H1 (cell line): ENCODE data around the gene ZNF804B. TPM values are rescaled to one million over a fixed set of nuclear protein-coding genes. Genes with fewer than 3 reads are reported as not detected.

Source experiments
- CTCF ChIA-PET: fragments of 300-600 bp; sonication (Branson Sonifier 250); formaldehyde crosslinking; loops from one replicate; lab custom pipeline; 2021; ENCODE audit not compliant: partially characterized antibody; lab: Charles Lee
- POLR2A ChIA-PET: fragments of 300-600 bp; sonication (Branson Sonifier 250); formaldehyde crosslinking; loops from one replicate; lab custom pipeline; 2021; ENCODE audit warnings: inconsistent platforms; ENCODE audit not compliant: partially characterized antibody; lab: Charles Lee
- DNase-seq, 2 experiments: peaks; one replicate each; pipeline versions ENCODE4 v3.0.0 to v3.0.0-alpha.2; 2010 to 2022; ENCODE audit warnings: low spot score in 2 of 2, low read depth in 1 of 2, mixed read lengths in 1 of 2
- FAIRE-seq: peaks from 2 replicates; lab custom pipeline; 2011; peaks lifted over from hg19 to GRCh38; lab: Jason Lieb, UNC
- H2AFZ ChIP-seq: 2 replicates; pipeline ENCODE4 v1.8.1; 2012; ENCODE audit warnings: low read length, inconsistent platforms
- H2AK5ac ChIP-seq: 2 replicates; pipeline ENCODE4 v1.6.1; 2013; ENCODE audit warnings: low read depth, low read length
- H2BK120ac ChIP-seq: replicated peaks from 2 replicates; pipeline ENCODE3; 2013; ENCODE audit warnings: low read depth, low read length, inconsistent platforms
- H2BK12ac ChIP-seq: 2 replicates; pipeline ENCODE4 v1.6.1; 2013; ENCODE audit warnings: low read depth, low read length
- H2BK15ac ChIP-seq: 2 replicates; pipeline ENCODE4 v1.6.1; 2013; ENCODE audit warnings: low read length
- H2BK20ac ChIP-seq: 2 replicates; pipeline ENCODE4 v1.6.1; 2013; ENCODE audit warnings: low read length
- H2BK5ac ChIP-seq: 2 replicates; pipeline ENCODE4 v1.6.1; 2013; ENCODE audit warnings: low read depth, low read length
- H3K14ac ChIP-seq: 2 replicates; pipeline ENCODE4 v1.6.1; 2013; ENCODE audit warnings: inconsistent platforms; ENCODE audit not compliant: insufficient read length
- H3K18ac ChIP-seq: 2 replicates; pipeline ENCODE4 v1.6.1; 2013; ENCODE audit warnings: low read length; ENCODE audit errors: extremely low read depth
- H3K23ac ChIP-seq: 2 replicates; pipeline ENCODE4 v1.6.1; 2013; ENCODE audit warnings: inconsistent platforms; ENCODE audit not compliant: insufficient read length
- H3K23me2 ChIP-seq: 2 replicates; pipeline ENCODE4 v1.6.1; 2013; ENCODE audit warnings: low read depth, low read length
- H3K27ac ChIP-seq: 2 replicates; pipeline ENCODE4 v1.6.1; 2011; ENCODE audit warnings: low read depth, low read length, inconsistent platforms
- H3K27me3 ChIP-seq, 4 experiments: replicated peaks in 1 of 4; 1 replicate in 1 of 4; 2 replicates in 3 of 4; pipeline versions ENCODE4 v1.6.1 to v1.8.1; 2011 to 2013; ENCODE audit warnings: low read length in 3 of 4, mild to moderate bottlenecking in 3 of 4, inconsistent platforms in 2 of 4, mixed read lengths in 2 of 4, moderate library complexity in 1 of 4; ENCODE audit not compliant: control insufficient read depth in 3 of 4, insufficient read depth in 3 of 4; ENCODE audit errors: extremely low read depth in 1 of 4
- H3K36me3 ChIP-seq, 4 experiments: 2 replicates each; pipeline versions ENCODE4 v1.6.1 to v1.8.1; 2011 to 2013; ENCODE audit warnings: mild to moderate bottlenecking in 4 of 4, low read length in 3 of 4, moderate library complexity in 2 of 4, control low read depth in 1 of 4, inconsistent platforms in 1 of 4; ENCODE audit not compliant: insufficient read depth in 4 of 4, control insufficient read depth in 2 of 4
- H3K4ac ChIP-seq: replicated peaks from 2 replicates; pipeline ENCODE3; 2013; ENCODE audit warnings: low read length, low read depth, mixed read lengths, inconsistent platforms; ENCODE audit not compliant: insufficient read length
- H3K4me1 ChIP-seq, 4 experiments: replicated peaks in 1 of 4; 1 replicate in 1 of 4; 2 replicates in 3 of 4; pipeline versions ENCODE4 v1.6.1 to v1.8.1; 2011 to 2013; ENCODE audit warnings: low read length in 3 of 4, inconsistent platforms in 2 of 4, mixed read lengths in 1 of 4; ENCODE audit not compliant: insufficient read depth in 4 of 4, control insufficient read depth in 3 of 4
- H3K4me2 ChIP-seq, 2 experiments: 2 replicates each; pipeline versions ENCODE4 v1.6.1 to v1.8.1; 2011 to 2013; ENCODE audit warnings: low read depth in 2 of 2, low read length in 2 of 2, control low read depth in 1 of 2, inconsistent platforms in 1 of 2, mild to moderate bottlenecking in 1 of 2; ENCODE audit not compliant: insufficient read depth in 1 of 2
- H3K4me3 ChIP-seq, 4 experiments: fragments of 200-600, 300-600 bp in 1 of 4; sonication (generic), shearing (Covaris generic), sonication (Bioruptor Twin) in 1 of 4; 2 replicates each; pipeline versions ENCODE4 v1.5.1 to v1.8.1; 2011 to 2016; ENCODE audit warnings: low read length in 4 of 4, low read depth in 3 of 4, control low read depth in 2 of 4, inconsistent platforms in 2 of 4, mild to moderate bottlenecking in 2 of 4, mixed read lengths in 1 of 4, moderate library complexity in 1 of 4; ENCODE audit not compliant: insufficient read depth in 2 of 4; ENCODE audit errors: extremely low read depth in 1 of 4
- H3K56ac ChIP-seq: replicated peaks from 2 replicates; pipeline ENCODE3; 2013; ENCODE audit warnings: low read depth, mild to moderate bottlenecking, mixed read lengths, low read length, inconsistent platforms; ENCODE audit not compliant: insufficient read length
- H3K79me1 ChIP-seq: 2 replicates; pipeline ENCODE4 v1.6.1; 2013; ENCODE audit warnings: low read depth, low read length, control low read depth
- H3K79me2 ChIP-seq, 2 experiments: 2 replicates each; pipeline versions ENCODE4 v1.6.1 to v1.8.1; 2012 to 2013; ENCODE audit warnings: low read length in 2 of 2, mild to moderate bottlenecking in 2 of 2, inconsistent platforms in 1 of 2; ENCODE audit not compliant: insufficient read depth in 2 of 2, control insufficient read depth in 1 of 2
- H3K9ac ChIP-seq, 4 experiments: replicated peaks in 1 of 4; 1 replicate in 1 of 4; 2 replicates in 3 of 4; pipeline versions ENCODE4 v1.6.1 to v1.8.1; 2011 to 2013; ENCODE audit warnings: low read depth in 3 of 4, low read length in 3 of 4, control low read depth in 2 of 4, mild to moderate bottlenecking in 2 of 4, moderate library complexity in 2 of 4, inconsistent platforms in 1 of 4; ENCODE audit errors: extremely low read depth in 1 of 4
- H3K9me3 ChIP-seq, 2 experiments: 2 replicates each; pipeline versions ENCODE4 v1.6.1 to v1.8.1; 2012 to 2013; ENCODE audit warnings: mild to moderate bottlenecking in 2 of 2, moderate library complexity in 2 of 2, control low read depth in 1 of 2, inconsistent platforms in 1 of 2, low read depth in 1 of 2, low read length in 1 of 2, mixed read lengths in 1 of 2; ENCODE audit not compliant: insufficient read depth in 2 of 2
- H4K20me1 ChIP-seq, 2 experiments: replicated peaks in 1 of 2; 2 replicates each; pipeline versions ENCODE3 to v1.8.1; 2011 to 2013; ENCODE audit warnings: inconsistent platforms in 2 of 2, low read length in 2 of 2, mild to moderate bottlenecking in 1 of 2; ENCODE audit not compliant: insufficient read depth in 2 of 2, control insufficient read depth in 1 of 2
- H4K5ac ChIP-seq: 2 replicates; pipeline ENCODE4 v1.6.1; 2013; ENCODE audit warnings: low read length, low read depth, mixed read lengths, inconsistent platforms; ENCODE audit not compliant: insufficient read length
- H4K8ac ChIP-seq: 2 replicates; pipeline ENCODE4 v1.8.0; 2013; ENCODE audit warnings: mild to moderate bottlenecking, moderate library complexity, low read length, inconsistent platforms; ENCODE audit not compliant: insufficient read depth; ENCODE audit errors: extremely low read depth
- H4K91ac ChIP-seq: replicated peaks from 2 replicates; pipeline ENCODE3; 2013; ENCODE audit warnings: low read length, mixed read lengths, inconsistent platforms; ENCODE audit not compliant: insufficient read length
- BRCA1 ChIP-seq: IDR thresholded peaks from 2 replicates; pipeline ENCODE4 v1.6.1; 2012; ENCODE audit warnings: low read depth, low read length, improper control_type of control experiment
- CBX5 ChIP-seq: fragments of 300-800, 300-1000 bp; sonication (generic); IDR thresholded peaks from 2 replicates; pipeline ENCODE4 v1.7.1; 2016; ENCODE audit warnings: antibody characterized with exemption, low read length, low read depth
- CBX8 ChIP-seq: fragments of 300-800, 300-1000 bp; sonication (generic); IDR thresholded peaks from 2 replicates; pipeline ENCODE4 v1.7.1; 2016; ENCODE audit warnings: low read depth, low read length, borderline replicate concordance
- CTBP2 ChIP-seq: IDR thresholded peaks from 2 replicates; pipeline ENCODE4 v1.7.0; 2011; ENCODE audit warnings: borderline replicate concordance, mild to moderate bottlenecking, moderate library complexity, mixed read lengths, low read length; ENCODE audit not compliant: insufficient read depth, insufficient read length
- FOSL1 ChIP-seq: IDR thresholded peaks from 2 replicates; pipeline ENCODE4 v1.6.1; 2011; ENCODE audit warnings: mild to moderate bottlenecking, low read depth, low read length, moderate library complexity; ENCODE audit not compliant: insufficient read depth
- GTF2F1 ChIP-seq: IDR thresholded peaks from 2 replicates; pipeline ENCODE4 v1.6.1; 2012; ENCODE audit warnings: low read depth, low read length, improper control_type of control experiment, borderline replicate concordance
- HDAC2 ChIP-seq, 2 experiments: fragments of 300-600 bp in 1 of 2; sonication (generic) in 1 of 2; IDR thresholded peaks; 2 replicates each; pipeline ENCODE4 v1.6.1; 2011 to 2012; ENCODE audit warnings: low read depth in 2 of 2, low read length in 2 of 2, mild to moderate bottlenecking in 2 of 2, moderate library complexity in 2 of 2, borderline replicate concordance in 1 of 2, inconsistent platforms in 1 of 2
- KDM5A ChIP-seq: fragments of 200-600 bp; IDR thresholded peaks from 2 replicates; pipeline ENCODE4 v1.7.1; 2012; ENCODE audit warnings: mild to moderate bottlenecking, low read length, inconsistent platforms, mixed read lengths
- MAX ChIP-seq: IDR thresholded peaks from 2 replicates; pipeline ENCODE4 v1.6.1; 2012; ENCODE audit warnings: inconsistent platforms
- RAD21 ChIP-seq, 2 experiments: IDR thresholded peaks in 1 of 2; conservative IDR thresholded peaks in 1 of 2; 2 replicates each; pipeline ENCODE4 v1.6.1; 2011; ENCODE audit warnings: low read depth in 2 of 2, low read length in 2 of 2, improper control_type of control experiment in 1 of 2, inconsistent platforms in 1 of 2, mild to moderate bottlenecking in 1 of 2, moderate library complexity in 1 of 2
- SUZ12 ChIP-seq: fragments of 200-600 bp; sonication (generic); IDR thresholded peaks from 2 replicates; pipeline ENCODE4 v1.6.1; 2012; ENCODE audit warnings: mild to moderate bottlenecking, inconsistent platforms, low read length, moderate library complexity, mixed read lengths
- YY1 ChIP-seq: IDR thresholded peaks from 2 replicates; pipeline ENCODE4 v1.6.1; 2011; ENCODE audit warnings: low read depth, mild to moderate bottlenecking, low read length
- ZNF274 ChIP-seq: IDR thresholded peaks from 2 replicates; pipeline ENCODE4 v1.7.0; 2012; ENCODE audit warnings: low read length, borderline replicate concordance; ENCODE audit errors: extremely low read depth
- WGBS, 2 experiments: shearing (Covaris generic) in 1 of 2; methylation state at CpG; one replicate each; pipeline versions ENCODE4 v1.1.6 to v1.1.7; 2013 to 2015; ENCODE audit warnings: low lambda C conversion rate in 2 of 2, mixed read lengths in 2 of 2, inconsistent platforms in 1 of 2, low coverage in 1 of 2, missing lambda C conversion rate in 1 of 2; ENCODE audit not compliant: insufficient replicate concordance in 2 of 2, insufficient coverage in 1 of 2, insufficient read length in 1 of 2; ENCODE audit errors: extremely low coverage in 1 of 2, missing lambda C conversion rate in 1 of 2; 5-methylcytosine and 5-hydroxymethylcytosine counted together
- polyA plus RNA-seq, 7 experiments: library from polyadenylated mRNA; depleted of rRNA in 3 of 7; stranded (reverse) in 5 of 7; unstranded in 2 of 7; fragments of >200 nt in 5 of 7; fragments of 200-250 nt in 2 of 7; gene quantifications; 1 replicate in 5 of 7; 2 replicates in 1 of 7; 4 replicates in 1 of 7; pipeline versions ENCODE4 v1.2.1 to v1.2.3, GENCODE V29; 2011 to 2013; ENCODE audit warnings: missing spikeins in 2 of 7, mixed read lengths in 2 of 7
- total RNA-seq: library from RNA; stranded (reverse); fragmentation: NEBNext Ultra II Directional; extraction: Animal tissue kit (Norgen Biotek cat#: 25700); gene quantifications from 2 replicates; pipeline ENCODE4 v1.2.1, GENCODE V29; 2021

The ZNF804B gene
- total and polyA plus RNA-seq, 2 of the 8 experiments (the other 6 are each of a cell fraction or from before 2014, with no cell fraction given), result not detected

- no peak overlapping the region for H2BK15ac ChIP-seq
- H3K4ac ChIP-seq, result no peak overlapping the region
- H3K56ac ChIP-seq, result no peak overlapping the region
- H3K79me1 ChIP-seq, result no peaks in the 10 kb centered on the region
- 0 out of 7 replicates have a peak, but pooled peaks cover 0 to 3% (median 0%) of the 10 kb centered on the region in 4 experiments for H3K4me1 ChIP-seq
- no peak overlapping the region for H3K4me3 ChIP-seq
- no peak overlapping the region for H2AK5ac ChIP-seq
- H3K79me2 ChIP-seq, result no peaks in the 10 kb centered on the region
- H3K27ac ChIP-seq, result no peak overlapping the region
- H3K18ac ChIP-seq, result no peak overlapping the region
- no peak overlapping the region for H2BK20ac ChIP-seq
- H4K8ac ChIP-seq, result no peak overlapping the region
- 93% methylated on average over 1 of the region's 1 CpG; no CpG with 5 or more reads in 1 of the 2 experiments for WGBS, 2 experiments
- DNase-seq (no peak), FAIRE-seq (no peak)
- H4K20me1 ChIP-seq, result no peaks in the 10 kb centered on the region
- POLR2A ChIA-PET, result no interaction called here
- H2AFZ ChIP-seq, result no peak overlapping the region
- H3K9ac ChIP-seq, result no peak overlapping the region
- no peak overlapping the region for H4K91ac ChIP-seq
- no peak overlapping the region for H4K5ac ChIP-seq
- no peak overlapping the region for H3K14ac ChIP-seq
- H2BK120ac ChIP-seq, result no peak overlapping the region
- no peaks in the 10 kb centered on the region for H3K23me2 ChIP-seq
- no peaks in the 10 kb centered on the region; a peak in 1 of 8 replicates for H3K36me3 ChIP-seq
- H2BK12ac ChIP-seq, result no peak overlapping the region
- H3K4me2 ChIP-seq, result no peak overlapping the region
- H2BK5ac ChIP-seq, result no peak overlapping the region
- no peaks in the 10 kb centered on the region for H3K27me3 ChIP-seq
- no peaks in the 10 kb centered on the region for H3K9me3 ChIP-seq
- no peak overlapping the region for H3K23ac ChIP-seq
- CTCF ChIA-PET, result interaction anchor here (0.6 to 0.8 kb wide), 2 partner anchors 118 to 157 kb away, joined by 3 read pairs; no protein-coding TSS in a partner anchor
- TF ChIP-seq CBX8, result no peak
- TF ChIP-seq MAX, result no peak
- no peak for TF ChIP-seq SUZ12
- TF ChIP-seq CBX5, result no peak
- no peak for TF ChIP-seq ZNF274
- no peak for TF ChIP-seq RAD21 (IDR thresholded peaks at IDR 0.05 in 1 of 2, conservative IDR thresholded peaks at IDR 0.05 in 1 of 2; ENCODE audit: low read depth in 2 of 2, low read length in 2 of 2)
- no peak for TF ChIP-seq KDM5A
- TF ChIP-seq CTBP2, result no peak
- no peak for TF ChIP-seq HDAC2 (IDR thresholded peaks at IDR 0.05; ENCODE audit: borderline replicate concordance in 1 of 2, low read depth in 2 of 2, low read length in 2 of 2)
- no peak for TF ChIP-seq FOSL1
- no peak for TF ChIP-seq GTF2F1
- no peak for TF ChIP-seq YY1
- no peak for TF ChIP-seq BRCA1
These were observed 264.4 kb downstream of the ZNF804B start for GRCh38 chr7:89023877-89024276.
